Coronary artery (tissue), 2 donors: ENCODE data around the gene OSGEP.
A peak's percentile ranks its signal among the peaks of the same experiment; 100 is the strongest.

ENCODE experiments used
- DNase-seq: peaks from one replicate; pipeline ENCODE4 v3.0.0-alpha.2; 2017; ENCODE audit warnings: low spot score
- H3K27ac ChIP-seq, 2 donors: fragments of 200-600 bp; sonication (generic); one replicate each; pipeline ENCODE4 v1.5.1; 2016 to 2019
- H3K4me3 ChIP-seq: fragments of 200-600 bp; sonication (generic); 2 replicates; pipeline ENCODE4 v1.5.1; 2016; ENCODE audit warnings: mild to moderate bottlenecking, moderate library complexity
- TF ChIP-seq, protein P1 (sequence below): fragments of 200-600 bp; sonication (generic); IDR thresholded peaks from one replicate; pipeline ENCODE4 v1.5.1; 2019; ENCODE audit warnings: antibody characterized with exemption

OSGEP gene

DNA sequence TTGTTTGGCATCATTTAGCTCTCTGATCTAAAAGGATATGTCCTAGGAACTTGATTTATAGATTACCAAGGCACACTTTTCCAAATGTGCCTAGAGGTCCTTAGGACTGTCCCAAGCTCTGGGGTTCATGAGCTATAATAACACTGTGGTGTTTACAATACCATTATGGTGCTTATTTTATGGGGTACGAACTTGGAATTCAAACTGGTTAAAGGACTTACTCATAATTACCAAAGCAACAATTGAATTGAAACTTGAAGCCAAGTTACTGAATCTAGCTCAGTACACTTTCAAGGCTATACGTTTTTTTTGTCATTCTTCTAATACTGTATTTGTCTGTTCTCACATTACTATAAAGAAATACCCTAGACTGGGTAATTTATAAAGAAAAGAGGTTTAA is 31.7 kb downstream of the OSGEP start:
- H3K27ac ChIP-seq = no peak overlapping the region
- no peak overlapping the region for H3K4me3 ChIP-seq
- DNase-seq = no peak
- TF ChIP-seq, protein P1, sequence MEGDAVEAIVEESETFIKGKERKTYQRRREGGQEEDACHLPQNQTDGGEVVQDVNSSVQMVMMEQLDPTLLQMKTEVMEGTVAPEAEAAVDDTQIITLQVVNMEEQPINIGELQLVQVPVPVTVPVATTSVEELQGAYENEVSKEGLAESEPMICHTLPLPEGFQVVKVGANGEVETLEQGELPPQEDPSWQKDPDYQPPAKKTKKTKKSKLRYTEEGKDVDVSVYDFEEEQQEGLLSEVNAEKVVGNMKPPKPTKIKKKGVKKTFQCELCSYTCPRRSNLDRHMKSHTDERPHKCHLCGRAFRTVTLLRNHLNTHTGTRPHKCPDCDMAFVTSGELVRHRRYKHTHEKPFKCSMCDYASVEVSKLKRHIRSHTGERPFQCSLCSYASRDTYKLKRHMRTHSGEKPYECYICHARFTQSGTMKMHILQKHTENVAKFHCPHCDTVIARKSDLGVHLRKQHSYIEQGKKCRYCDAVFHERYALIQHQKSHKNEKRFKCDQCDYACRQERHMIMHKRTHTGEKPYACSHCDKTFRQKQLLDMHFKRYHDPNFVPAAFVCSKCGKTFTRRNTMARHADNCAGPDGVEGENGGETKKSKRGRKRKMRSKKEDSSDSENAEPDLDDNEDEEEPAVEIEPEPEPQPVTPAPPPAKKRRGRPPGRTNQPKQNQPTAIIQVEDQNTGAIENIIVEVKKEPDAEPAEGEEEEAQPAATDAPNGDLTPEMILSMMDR = no peak

DNA sequence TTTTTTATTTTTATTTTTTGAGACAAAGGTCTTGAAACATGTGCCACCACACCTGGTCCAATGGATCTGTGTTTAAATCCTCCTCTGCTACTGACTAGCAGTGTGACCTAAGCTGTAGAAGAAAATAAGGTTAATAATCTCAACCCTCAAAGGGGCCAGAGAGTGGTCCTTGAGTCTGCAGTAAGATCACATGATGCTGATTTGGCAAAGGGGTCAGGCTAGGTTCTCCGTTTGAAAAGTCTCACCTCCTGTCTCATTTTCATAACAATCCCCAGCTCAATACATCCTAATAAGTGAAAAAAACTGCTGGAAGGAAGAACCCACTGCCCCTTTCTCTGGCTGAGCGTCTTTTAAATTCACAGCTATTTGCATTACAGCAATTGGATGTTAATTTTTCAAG is 33.3 kb downstream of the OSGEP start:
- TF ChIP-seq, protein P1 = no peak
- Histone ChIP-seq H3K27ac (no peak overlapping the region), H3K4me3 (no peak overlapping the region)
- no peak for DNase-seq

DNA sequence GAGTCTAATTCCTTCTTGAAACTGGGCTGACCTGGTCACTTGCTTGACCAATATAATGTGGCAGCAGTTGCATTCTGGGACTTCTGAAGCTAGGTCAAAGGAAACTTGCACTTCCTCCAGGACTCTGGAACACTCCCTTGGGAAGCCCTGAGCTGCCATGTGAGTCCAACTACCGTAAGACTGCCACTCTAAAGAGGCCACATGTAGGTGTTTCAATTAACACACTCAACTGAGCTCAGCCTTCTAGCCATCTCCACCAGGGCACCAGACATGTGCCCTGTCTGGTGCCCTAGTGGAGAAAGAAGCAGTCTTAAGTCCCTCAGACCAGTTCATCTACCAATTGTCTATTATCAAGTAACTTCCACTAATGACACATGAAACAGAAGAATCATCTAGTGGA is 35.2 kb downstream of the OSGEP start:
- TF ChIP-seq, protein P1 = no peak
- no peak for DNase-seq

DNA sequence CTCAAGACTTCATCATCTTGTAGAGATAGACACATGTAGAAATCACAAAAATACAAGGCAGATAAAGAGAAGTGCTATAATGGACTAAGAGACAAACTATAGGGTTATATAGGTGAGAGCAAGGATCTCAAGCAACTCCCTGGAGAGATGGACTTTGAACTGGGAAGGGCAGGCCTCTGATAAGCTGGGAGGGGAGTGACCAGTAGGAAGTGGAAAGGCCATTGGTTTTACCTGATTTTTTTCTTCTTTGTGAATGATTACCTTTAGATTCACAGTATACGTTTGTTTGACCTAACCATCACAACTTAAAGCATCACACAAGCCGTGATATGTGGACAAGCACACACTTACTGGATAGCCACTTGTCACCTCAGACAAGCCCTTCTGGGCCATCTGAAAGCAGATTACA is 36.1 kb downstream of the OSGEP start:
- DNase-seq = no peak
- Histone ChIP-seq H3K27ac (no peak overlapping the region), H3K4me3 (no peak overlapping the region)
- TF ChIP-seq, protein P1 = no peak

More for the DNA sequence above, 35.2 kb downstream of the OSGEP start:
- H3K27ac ChIP-seq = no peak overlapping the region
- no peak overlapping the region for H3K4me3 ChIP-seq

DNA sequence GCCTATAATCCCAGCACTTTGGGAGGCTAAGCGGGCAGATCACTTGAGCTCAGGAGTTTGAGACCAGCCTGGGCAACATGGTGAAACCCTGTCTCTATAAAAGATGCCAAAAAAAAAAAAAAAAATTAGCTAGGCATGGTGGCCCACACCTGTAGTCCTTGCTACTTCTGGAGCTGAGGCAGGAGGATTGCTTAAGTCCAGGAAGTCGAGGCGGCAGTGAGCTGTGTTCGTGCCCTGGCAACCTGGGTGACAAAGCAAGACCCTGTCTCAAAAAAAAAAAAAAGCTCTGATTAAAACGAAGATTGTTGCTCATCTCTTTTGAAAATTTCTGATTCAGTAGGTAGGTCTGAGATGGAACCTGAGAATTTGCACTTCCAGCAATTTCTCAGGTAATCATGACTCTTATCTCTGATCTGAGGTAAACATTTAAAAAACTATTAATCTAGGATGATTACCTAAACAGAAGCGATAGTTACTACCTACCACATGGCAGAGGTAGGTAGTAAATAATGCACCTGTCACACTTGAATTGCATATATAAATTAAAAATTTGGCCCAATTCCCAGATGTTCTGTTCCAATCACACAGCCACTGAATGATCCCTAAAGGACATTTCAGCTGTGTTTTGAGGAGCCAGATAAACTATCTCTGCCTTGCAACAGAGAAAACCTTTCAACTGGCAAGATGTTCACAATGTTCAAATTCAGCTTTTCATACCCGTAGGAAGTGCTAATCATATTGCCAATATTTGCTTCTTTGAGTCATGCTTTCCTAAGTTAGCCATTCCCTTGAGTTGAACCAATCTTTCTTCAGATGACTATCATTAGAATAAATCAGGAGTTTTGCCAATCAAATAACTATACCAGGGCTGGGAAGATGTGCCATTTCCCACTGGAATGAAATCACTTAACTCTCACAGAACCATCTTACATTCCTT is 37.1 kb downstream of the OSGEP start:
- DNase-seq = no peak
- no peak overlapping the region for H3K4me3 ChIP-seq
- TF ChIP-seq, protein P1 = no peak
- no peak overlapping the region for H3K27ac ChIP-seq

DNA sequence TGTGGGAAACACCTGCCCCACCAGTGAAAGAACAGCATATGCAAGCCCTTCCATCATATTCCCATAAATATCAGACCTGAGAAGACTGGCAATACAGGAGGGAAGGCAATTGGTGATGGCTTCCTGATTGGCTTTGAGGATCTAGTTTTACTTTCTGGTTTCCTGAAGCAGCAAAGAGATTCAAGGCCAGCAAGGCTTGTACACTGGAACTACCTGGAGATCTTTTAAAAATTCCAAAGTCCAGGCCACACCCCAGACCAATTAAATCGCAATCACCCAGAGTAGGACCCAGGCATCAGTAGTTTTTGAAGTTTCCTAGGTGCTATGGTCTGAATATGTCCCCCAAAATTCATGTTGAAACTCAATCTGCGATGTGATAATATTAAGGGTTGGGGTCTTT is 38.4 kb downstream of the OSGEP start:
- Histone ChIP-seq H3K4me3 (no peak overlapping the region), H3K27ac (no peak overlapping the region)
- TF ChIP-seq, protein P1 = no peak
- DNase-seq = no peak

DNA sequence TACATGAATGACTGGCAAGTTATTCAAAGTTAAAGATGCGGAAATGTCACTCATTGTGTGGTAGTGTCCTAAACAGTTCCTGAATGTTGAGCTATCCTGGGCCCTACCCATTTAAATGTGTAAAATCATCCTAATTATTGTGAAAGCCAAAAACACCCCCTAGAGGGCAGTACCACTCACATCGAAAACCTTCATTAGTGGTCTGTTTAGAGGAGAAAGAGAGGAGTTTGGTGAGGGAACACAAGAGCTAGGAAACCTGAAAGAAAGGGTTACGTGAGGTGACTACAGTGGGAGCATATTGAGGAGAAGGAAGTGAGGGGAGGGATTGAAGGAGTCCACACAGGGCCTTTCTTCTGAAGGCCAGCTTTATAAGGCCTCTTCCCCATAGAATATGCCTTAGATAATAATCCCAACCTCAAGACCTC is 38.8 kb downstream of the OSGEP start:
- H3K4me3 ChIP-seq = no peak overlapping the region
- no peak for DNase-seq
- TF ChIP-seq, protein P1 = peak; percentile 40
- no peak overlapping the region for H3K27ac ChIP-seq
